ENCODE results near the gene MFNG. TPM values are rescaled to one million over a fixed set of nuclear protein-coding genes. Genes with fewer than 3 reads are reported as not detected.
A peak's percentile ranks its signal among the peaks of the same experiment; 100 is the strongest.

MFNG gene
- total RNA-seq, 4 donors from 2014 or later = 11.7 to 24.9 (median 19.4) TPM

DNA sequence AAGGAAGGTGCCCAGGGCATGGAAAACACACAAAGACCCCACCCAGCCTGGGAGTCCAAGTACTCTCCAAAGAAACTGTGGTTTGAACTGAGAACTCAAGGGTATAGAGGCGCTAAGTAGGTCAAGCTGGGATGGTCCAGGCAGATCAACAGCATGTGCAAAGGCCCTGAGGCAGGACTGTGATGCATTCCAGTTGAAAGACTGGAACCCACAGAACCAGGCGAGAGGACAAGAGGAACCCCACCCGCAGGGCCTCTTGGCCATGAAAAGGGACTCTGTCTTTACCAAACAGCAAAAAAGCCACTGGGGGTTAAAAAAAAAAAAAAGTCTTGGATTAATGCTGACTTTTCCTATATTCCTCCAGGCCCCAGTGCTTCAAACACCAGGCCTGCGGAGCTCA is 18.8 kb upstream of the MFNG start:
- 86 to 93% methylated on average over 4 of the region's 4 CpGs for WGBS, 2 donors
- Histone ChIP-seq H3K4me3 (no peak overlapping the region), H3K27ac (peak overlapping the region in 2 of 4 donors; percentile 73 to 85), H3K27me3 (no peaks in the 10 kb centered on the region), H3K36me3 (peaks cover 0 to 57% (median 0%) of the 10 kb centered on the region in 3 donors), H3K4me1 (peaks cover 0 to 53% (median 28%) of the 10 kb centered on the region in 4 donors), H3K9me3 (no peaks in the 10 kb centered on the region)
- no peak for TF ChIP-seq EP300 (IDR thresholded peaks at IDR 0.05)
- no peak for TF ChIP-seq POLR2A (IDR thresholded peaks at IDR 0.05)
- TF ChIP-seq, protein P1, sequence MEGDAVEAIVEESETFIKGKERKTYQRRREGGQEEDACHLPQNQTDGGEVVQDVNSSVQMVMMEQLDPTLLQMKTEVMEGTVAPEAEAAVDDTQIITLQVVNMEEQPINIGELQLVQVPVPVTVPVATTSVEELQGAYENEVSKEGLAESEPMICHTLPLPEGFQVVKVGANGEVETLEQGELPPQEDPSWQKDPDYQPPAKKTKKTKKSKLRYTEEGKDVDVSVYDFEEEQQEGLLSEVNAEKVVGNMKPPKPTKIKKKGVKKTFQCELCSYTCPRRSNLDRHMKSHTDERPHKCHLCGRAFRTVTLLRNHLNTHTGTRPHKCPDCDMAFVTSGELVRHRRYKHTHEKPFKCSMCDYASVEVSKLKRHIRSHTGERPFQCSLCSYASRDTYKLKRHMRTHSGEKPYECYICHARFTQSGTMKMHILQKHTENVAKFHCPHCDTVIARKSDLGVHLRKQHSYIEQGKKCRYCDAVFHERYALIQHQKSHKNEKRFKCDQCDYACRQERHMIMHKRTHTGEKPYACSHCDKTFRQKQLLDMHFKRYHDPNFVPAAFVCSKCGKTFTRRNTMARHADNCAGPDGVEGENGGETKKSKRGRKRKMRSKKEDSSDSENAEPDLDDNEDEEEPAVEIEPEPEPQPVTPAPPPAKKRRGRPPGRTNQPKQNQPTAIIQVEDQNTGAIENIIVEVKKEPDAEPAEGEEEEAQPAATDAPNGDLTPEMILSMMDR (IDR thresholded peaks at IDR 0.05) = no peak
- no peak for DNase-seq (ENCODE audit: low spot score in 2 of 2)

DNA sequence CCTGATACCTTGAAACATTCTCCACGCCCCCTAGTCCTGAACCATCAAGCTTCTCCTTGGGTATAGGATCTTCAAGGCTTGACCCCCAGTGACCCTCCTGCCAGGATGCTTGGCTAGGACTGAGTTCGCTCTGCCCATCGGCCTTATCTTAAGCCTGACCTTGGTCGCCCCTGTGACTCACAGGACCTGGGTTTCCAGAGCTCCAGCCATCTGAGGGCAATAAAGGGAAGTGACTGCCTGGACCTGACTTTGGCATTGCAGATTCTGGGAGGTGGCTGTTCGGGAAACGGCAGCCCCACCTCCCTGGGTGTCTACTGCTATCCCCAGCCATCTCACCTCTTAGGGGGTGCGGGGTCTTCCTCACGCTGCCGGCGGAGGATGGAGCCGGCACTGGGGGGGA is 17.7 kb upstream of the MFNG start:
- 73 to 85% methylated on average over 6 to 11 of the region's 11 CpGs for WGBS, 2 donors
- no peak for DNase-seq (ENCODE audit: low spot score in 2 of 2)
- Histone ChIP-seq H3K36me3 (peaks cover 0 to 62% (median 0%) of the 10 kb centered on the region in 3 donors), H3K9me3 (no peaks in the 10 kb centered on the region), H3K27ac (peak overlapping the region in 3 of 4 donors; percentile 43 to 85 (median 73)), H3K27me3 (no peaks in the 10 kb centered on the region), H3K4me1 (peaks cover 0 to 54% (median 25%) of the 10 kb centered on the region in 4 donors), H3K4me3 (no peak overlapping the region)
- TF ChIP-seq POLR2A (IDR thresholded peaks at IDR 0.05) (no peak), EP300 (IDR thresholded peaks at IDR 0.05) (peak in 1 of 2 donors; percentile 10)
- TF ChIP-seq, protein P1 (IDR thresholded peaks at IDR 0.05) = no peak

DNA sequence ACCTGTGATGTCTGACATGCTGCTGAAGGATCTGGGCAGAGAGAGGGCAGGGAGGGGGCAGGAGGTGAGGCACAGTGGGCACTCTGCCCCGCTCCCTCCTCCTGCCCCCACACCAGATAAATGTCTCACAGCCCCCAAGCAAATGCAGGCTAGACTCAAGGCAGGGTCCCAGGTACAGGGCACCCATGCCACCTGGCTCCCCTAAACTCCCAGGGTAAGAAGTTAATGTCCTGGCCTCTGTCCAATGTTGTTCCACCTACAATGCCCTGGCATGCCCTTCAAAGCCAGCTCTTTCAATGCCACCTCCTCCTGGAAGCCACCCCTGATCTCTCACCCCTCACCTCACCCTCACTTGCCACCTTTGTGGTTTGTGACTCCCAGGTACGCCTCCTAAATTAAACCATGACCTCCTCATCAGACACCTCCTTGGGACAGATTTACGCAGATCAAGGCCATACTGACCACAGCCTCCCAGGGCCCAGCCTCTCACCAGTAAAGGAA is 17.0 kb upstream of the MFNG start:
- H3K27ac ChIP-seq = peak overlapping the region; percentile 9 to 85 (median 76)
- H3K9me3 ChIP-seq = no peaks in the 10 kb centered on the region
- H3K4me3 ChIP-seq = no peak overlapping the region
- peaks cover 0 to 58% (median 0%) of the 10 kb centered on the region in 3 donors for H3K36me3 ChIP-seq
- DNase-seq (ENCODE audit: low spot score in 2 of 2) = no peak
- H3K27me3 ChIP-seq = no peaks in the 10 kb centered on the region
- 87 to 98% methylated on average over 3 of the region's 3 CpGs for WGBS, 2 donors
- H3K4me1 ChIP-seq = peaks cover 0 to 54% (median 25%) of the 10 kb centered on the region in 4 donors
- TF ChIP-seq, protein P1 (IDR thresholded peaks at IDR 0.05) = no peak
- no peak for TF ChIP-seq POLR2A (IDR thresholded peaks at IDR 0.05)
- no peak for TF ChIP-seq EP300 (IDR thresholded peaks at IDR 0.05)

DNA sequence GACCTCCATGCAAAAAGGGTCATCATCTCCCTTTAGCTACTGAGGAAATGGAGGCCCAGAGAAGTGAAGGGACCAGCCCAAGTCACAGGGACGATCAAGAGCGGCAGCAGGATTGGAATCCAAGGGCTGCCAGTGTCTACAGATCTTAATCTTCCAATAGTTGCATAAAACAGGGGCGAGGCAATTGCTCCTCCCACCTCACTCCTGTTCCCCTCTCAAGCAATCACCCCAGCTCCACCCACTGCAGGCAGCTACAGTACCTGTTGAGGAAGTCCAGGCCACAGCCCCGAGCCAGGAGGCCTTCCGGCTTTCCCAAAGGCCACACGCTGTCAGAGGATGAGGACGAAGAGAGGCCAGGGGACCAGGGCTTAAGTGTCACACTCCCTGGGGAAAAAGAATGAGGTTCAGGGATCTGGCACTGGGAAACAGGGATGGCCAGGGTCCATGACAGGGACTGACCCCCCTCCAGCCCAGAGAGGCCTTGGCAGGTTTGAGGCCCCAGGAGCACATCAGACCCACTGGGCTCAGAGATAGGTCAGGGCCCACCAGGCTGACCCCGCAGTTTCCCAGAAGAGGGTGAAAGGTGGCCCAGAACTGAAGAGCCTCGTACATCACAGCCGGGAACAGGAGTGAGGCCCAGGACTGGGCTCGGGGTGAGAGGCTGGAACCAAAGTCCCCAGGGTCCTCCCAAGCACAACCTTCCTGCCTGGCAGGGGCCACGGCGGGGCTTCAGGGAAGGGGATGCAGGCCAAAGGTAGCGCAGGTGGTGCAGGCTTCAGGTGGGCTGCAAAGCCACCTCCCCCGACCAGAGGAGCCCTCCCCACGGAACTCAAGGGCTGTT is 16.4 kb upstream of the MFNG start:
- H3K9me3 ChIP-seq = no peaks in the 10 kb centered on the region
- 69 to 77% methylated on average over 12 to 14 of the region's 16 CpGs for WGBS, 2 donors
- H3K27ac ChIP-seq = peak overlapping the region; percentile 9 to 85 (median 76)
- no peak for DNase-seq (ENCODE audit: low spot score in 2 of 2)
- H3K27me3 ChIP-seq = no peaks in the 10 kb centered on the region
- peaks cover 0 to 55% (median 25%) of the 10 kb centered on the region in 4 donors for H3K4me1 ChIP-seq
- no peak overlapping the region for H3K4me3 ChIP-seq
- peaks cover 0 to 52% (median 0%) of the 10 kb centered on the region in 3 donors for H3K36me3 ChIP-seq
- TF ChIP-seq EP300 (IDR thresholded peaks at IDR 0.05) (no peak), POLR2A (IDR thresholded peaks at IDR 0.05) (no peak)
- TF ChIP-seq, protein P1 (IDR thresholded peaks at IDR 0.05) = no peak
